Measurements from ENCODE around the gene CCDC93. TPM values are rescaled to one million over a fixed set of nuclear protein-coding genes. Genes with fewer than 3 reads are reported as not detected.

Gene CCDC93, protein sequence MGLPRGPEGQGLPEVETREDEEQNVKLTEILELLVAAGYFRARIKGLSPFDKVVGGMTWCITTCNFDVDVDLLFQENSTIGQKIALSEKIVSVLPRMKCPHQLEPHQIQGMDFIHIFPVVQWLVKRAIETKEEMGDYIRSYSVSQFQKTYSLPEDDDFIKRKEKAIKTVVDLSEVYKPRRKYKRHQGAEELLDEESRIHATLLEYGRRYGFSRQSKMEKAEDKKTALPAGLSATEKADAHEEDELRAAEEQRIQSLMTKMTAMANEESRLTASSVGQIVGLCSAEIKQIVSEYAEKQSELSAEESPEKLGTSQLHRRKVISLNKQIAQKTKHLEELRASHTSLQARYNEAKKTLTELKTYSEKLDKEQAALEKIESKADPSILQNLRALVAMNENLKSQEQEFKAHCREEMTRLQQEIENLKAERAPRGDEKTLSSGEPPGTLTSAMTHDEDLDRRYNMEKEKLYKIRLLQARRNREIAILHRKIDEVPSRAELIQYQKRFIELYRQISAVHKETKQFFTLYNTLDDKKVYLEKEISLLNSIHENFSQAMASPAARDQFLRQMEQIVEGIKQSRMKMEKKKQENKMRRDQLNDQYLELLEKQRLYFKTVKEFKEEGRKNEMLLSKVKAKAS
- total RNA-seq = 17.7 and 23.3 TPM in 2 replicates

DNA sequence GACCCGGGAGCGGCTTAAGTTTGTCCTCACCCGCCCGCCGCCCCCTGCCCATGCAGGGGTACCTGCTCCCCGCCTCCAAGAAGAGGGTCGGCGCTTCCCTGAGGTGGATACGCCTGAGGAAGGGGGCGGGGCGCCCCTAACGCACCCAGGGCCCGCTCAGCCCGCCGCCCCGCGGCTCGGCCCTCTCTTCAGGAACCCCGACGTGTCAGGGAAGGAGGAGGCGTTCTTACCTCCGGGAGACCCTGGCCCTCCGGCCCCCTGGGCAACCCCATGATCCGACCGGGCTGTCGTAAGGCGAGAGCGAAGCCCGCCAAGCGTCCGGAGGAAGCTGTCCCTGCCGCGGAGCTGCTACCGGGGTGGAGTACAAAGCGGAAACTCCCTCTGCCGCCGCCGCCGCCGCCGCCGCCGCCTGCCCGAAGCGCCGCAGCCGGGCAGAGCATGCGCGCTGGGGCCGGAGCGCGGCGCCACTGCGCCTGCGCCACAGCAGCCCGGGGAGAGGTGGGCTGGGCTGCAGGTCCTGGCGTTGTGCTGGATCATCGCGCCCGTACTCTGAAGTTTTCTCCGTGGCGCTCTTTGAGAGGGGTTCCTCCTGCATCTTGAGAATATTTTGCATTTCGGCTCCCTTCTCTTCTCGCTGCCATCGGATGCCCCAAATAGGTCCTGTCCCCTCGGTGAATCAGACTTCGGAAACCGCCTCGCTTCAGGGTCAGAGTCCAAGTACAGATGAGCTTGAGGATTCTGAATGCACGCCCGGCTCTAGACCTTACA is at the start of gene CCDC93:
Gene CCDC93, minus strand, starts transcription at position 347 of the 768 bp plus-strand sequence. Its CDS starts 75 bp downstream, at position 272.
- peak; percentile 60 to 86 for DNase-seq (ENCODE audit: low read depth in 2 of 2)

DNA sequence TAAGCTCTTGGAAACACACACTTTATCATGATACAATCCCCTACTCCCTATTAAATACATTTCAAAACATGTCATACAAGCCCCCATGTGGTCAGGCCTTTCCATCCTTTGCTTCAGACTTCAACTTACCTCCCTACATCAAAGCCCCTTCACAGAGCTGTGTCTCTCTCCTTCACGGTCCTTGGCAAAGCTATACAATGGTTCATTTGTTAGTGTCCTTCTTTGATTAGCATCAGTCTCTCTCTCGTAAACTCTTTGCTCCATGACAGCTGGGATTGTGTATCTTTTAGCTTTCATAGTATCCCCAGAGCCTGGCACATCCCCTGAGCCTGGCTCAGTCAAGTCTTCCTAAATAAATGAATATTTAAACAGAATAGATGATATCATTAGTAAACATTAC is 48.8 kb upstream of the CCDC93 start:
- DNase-seq (ENCODE audit: low read depth in 2 of 2) = no peak

DNA sequence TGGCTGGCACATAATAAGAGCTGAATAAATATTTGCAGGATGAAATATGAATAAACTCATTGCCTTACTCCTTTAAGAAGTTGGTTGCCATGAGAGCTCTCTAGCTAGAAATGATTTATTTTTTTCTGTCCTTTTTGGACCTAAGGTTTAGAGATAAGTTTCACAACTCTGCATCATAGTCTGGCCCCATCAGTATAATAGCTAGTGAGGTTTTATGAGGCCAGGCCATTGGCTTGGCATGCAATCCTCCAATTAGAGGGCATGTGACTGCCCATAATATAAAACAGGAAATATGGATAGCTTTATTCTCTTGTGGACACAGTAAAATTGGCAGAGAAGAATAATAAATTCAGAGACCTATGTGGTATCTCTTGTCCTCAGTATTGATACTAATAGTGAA is 48.2 kb upstream of the CCDC93 start:
- peak in 1 of 2 donors; percentile 10 for DNase-seq (ENCODE audit: low read depth in 2 of 2)

DNA sequence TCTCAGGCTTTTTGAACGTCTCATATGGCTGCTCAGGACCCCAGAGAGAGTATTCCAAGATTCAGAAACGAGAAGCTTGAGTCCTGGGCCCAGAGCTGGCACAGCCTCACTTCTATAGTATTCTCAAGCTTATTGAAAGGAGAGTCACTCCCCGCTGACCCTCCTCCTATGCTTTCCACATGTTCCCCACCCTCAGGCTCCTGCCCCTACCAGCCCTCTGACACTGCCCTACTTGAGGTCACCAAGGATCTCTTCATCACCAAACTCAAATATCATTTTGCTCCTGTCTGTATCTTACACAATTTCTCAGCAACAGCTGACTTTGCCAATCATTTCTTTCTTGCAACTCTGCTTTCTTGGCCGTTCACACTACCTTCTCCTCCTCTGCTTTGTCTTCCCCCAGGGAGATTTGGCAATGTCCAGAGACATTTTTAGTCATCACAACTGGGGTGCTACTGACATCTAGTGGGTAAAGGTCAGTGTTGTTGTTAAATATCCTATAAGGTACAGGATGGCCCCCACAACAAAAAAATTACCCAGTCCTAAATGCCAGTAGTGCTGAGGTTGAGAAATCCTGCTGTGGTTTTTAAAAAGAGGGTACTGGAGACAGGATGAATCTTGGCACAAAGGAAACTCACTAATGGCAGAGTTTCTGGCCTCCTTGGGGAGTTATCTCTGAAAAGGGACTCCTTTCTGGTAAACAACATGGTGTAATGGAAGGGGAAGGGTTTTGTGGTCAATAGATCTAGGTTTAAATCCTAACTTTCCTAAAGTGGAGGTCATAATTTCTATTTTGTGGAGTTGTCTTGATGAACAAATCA is 47.5 kb upstream of the CCDC93 start:
- DNase-seq (ENCODE audit: low read depth in 2 of 2) = peak in 1 of 2 donors; percentile 7

DNA sequence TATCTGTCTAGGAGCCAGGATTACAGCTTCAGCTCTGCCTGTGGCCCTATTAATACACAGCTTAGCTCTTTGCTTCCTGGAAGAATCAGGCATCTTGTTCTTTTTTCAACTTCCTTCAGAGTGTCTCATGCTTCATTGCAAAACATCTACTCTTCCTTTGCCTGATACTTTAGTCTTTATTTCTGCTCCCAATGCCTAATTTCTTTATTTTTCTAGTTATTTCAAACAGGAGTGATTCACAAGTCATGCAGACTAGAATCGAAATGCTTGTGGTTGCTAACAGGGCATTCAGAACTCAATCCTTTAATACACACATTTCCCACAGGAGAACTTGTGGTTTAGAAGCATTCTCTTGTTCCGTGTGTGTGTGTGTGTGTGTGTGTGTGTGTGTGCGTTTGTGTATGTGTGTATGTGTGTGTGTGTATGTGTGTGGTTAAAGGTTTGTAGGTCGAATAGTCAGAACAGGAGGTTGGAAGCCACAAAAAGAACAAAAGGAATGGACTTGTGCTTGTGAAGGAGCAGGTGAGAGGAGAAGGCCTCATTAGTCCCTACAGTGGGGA is 46.1 kb upstream of the CCDC93 start:
- DNase-seq (ENCODE audit: low read depth in 2 of 2) = no peak

DNA sequence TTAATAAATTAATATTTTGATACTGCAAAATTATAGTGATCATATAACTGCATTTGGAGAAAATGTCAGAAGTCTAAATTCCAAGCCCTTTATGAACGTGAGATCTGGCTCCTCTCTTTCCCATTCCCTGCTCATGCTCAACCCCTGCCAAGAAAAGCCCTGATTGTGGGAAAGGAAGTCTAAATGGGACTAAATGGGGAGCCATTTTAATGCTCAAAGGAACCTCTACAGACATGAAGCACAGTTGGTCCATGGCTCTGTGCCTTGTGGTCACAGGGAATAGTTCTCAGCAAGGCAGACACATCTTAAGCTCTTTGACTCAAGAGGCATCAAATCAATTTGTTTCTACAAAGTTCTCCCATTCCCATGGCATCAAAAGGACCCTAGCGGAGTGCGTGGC is 45.1 kb upstream of the CCDC93 start:
- DNase-seq (ENCODE audit: low read depth in 2 of 2) = no peak

DNA sequence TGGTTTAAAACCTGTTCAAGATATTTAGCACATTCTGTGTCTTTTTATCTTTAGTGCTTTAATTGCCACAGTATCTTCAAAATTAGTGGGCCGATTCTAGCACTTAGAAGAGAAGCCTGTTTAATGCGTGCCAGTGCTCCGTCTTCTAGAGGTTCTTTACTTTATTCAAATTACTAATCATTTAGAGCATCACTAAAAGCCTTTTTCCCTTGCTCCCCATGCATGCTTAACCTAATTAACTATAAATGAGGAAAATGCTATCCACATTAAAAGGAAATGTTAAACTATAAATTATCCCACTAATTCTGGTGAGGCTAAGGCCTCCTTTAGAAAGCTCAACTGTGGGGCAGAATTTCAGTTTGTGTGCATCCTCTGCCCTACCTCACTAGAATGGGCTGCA is 42.9 kb upstream of the CCDC93 start:
- DNase-seq (ENCODE audit: low read depth in 2 of 2) = no peak

DNA sequence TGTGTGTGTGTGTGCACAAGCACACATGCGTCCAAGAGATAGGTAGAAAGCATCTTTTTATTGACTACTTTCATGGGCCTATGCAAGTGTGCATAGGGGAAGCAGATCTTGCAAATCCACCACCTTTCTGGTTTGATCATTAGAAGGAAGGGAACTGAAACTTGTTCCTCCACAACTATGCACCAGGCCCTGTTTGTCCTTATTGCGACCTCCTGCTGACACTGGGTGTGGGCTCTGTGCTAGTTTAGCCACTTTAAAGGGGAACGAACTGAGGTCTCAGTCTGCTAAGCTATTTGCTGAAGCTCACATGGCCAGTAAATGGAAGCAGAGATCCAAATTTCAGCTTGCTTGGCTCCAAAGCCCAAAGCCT is 42.3 kb upstream of the CCDC93 start:
- DNase-seq (ENCODE audit: low read depth in 2 of 2) = no peak

DNA sequence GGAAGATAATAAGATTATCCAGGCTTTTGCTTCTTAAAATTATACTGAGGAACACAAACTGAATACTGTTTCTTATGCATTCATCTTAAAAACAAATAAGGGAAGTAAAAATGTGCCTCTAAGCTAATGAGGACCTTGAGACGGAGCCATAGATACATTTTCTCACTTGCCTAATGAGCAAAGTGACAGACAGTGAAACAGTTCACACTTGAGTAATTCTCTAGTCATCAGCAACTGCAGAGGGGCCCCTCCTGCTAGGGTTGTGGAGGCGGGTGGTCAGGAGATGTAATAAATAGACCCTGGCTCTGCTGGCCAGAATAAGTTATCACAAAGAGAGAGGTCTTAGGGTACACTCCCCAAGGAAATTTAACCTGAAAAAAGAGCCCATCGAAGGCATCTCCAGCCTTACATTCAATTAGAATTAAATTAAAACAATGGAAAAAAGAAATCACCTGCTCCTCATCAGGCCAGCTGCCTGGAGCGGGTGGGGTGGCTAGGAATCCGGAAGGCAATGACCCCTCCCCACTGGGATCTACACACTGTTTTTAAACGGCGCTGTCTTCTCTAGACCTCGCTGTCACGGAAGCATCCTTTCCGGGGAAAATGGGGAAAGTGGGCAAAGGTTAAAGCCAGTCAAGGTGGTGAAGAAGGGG is 41.8 kb upstream of the CCDC93 start:
- DNase-seq (ENCODE audit: low read depth in 2 of 2) = no peak

DNA sequence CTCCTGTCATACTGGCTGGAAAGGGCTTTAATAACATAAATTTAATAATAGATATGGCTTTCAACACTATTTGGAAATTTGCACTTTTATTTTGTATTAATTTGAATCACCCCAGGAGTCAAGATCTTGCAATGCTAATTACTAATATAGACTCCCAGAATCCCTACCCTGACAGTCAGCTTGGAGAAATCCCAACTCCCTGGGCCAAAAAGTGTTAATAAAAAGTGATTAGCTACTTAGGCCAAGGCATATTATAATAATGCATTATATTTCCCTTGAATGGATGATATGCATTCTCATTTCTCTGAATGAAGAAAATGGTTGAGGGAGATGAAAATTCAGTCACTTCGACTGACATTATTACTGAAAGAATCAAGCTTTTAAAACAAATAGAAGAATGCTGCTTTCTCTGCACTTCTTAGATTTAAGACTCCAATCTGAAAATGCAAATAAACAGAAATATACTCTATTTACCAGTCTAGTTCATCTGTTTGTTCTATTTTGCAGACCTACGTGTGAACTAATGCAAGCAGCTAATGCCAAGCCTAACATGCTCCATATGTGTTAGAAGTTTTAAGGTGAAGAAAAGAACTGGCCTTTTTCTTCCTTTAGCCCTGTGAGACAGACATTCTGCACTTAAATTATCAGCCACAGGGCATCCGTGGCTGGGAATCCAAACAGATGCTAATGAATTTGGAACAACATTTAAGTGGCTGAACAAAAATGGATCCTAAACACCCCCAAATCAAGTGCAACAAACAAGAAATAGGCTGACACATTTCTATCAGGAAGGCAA is 40.5 kb upstream of the CCDC93 start:
- DNase-seq (ENCODE audit: low read depth in 2 of 2) = no peak

DNA sequence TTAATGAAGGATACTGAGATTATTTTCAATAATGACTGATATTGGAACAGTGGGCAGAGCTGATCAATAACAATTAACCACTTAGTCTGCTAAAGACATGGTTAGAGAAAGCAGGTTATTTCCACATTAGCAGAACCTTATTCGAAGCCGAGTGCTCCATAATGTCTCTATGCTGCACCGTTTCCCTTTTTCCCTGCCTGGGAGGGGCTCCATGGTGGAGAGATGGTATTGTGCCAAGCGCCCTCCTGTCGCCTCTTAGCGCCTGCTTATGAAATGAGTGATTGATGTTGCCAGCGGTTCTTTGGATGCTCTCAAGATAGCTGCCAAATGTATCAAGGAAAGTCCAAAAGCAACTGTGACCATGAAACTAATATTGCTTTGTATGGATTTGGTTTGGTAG is 39.8 kb upstream of the CCDC93 start:
- no peak for DNase-seq (ENCODE audit: low read depth in 2 of 2)

DNA sequence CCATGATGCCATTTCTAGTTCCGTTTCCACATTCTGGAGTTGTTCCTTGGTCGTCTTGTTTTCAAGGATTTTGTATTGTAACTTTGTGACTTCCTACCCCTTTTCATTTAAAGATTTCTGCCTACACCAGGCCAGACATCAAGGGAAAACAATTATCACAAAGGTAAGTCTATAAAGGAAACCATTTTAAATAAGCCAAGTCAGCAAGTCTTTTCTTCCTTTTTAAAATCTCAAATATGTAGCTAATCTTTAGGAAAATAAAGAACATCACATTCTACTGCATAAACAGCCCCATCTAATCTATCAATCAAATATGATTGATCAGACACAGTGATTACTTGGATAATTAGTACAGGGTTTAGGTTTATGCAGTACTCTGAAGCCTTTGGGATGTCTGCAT is 38.6 kb upstream of the CCDC93 start:
- no peak for DNase-seq (ENCODE audit: low read depth in 2 of 2)

DNA sequence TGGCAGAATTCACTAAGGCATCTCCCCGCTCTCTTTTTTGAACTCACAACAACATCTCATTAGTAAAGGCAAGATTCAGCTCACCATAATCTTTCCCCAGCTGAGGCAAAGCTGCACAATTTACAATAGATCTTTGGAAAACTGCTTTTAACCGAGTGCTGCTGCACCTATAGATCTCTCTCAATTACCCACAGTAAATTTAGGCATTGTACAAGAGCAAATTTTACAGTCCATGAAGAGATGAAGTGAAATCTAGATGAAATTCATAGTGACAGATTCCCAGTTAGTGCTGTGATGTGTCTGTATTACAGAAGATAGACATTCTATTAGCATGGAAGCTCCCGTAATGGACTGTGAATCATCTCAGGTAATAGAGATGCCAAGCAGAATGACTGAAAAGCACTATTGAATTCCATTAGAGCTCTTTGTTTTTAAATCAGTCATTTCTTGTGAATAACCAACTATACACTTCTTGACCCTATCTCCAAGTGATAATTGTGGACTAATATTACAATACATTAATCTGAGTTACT is 38.0 kb upstream of the CCDC93 start:
- no peak for DNase-seq (ENCODE audit: low read depth in 2 of 2)

DNA sequence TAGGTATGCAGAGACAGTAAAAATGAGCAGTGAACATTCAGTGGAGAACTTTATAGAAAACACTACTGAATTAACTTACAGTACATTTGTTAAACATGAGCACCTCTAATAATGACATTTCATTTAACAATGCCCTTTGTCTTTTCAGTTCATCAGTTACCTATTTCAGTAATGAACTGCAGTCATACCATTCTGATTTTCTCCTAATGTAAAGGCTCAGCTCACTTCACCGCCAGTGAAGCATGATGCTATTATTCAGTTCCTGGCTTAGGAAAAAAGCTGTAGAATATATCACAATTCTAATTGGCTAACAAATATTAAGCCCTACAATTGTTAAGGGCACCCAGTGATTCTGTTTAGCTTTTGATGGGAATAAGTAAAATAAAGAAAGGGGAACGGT is 37.1 kb upstream of the CCDC93 start:
- DNase-seq (ENCODE audit: low read depth in 2 of 2) = no peak

DNA sequence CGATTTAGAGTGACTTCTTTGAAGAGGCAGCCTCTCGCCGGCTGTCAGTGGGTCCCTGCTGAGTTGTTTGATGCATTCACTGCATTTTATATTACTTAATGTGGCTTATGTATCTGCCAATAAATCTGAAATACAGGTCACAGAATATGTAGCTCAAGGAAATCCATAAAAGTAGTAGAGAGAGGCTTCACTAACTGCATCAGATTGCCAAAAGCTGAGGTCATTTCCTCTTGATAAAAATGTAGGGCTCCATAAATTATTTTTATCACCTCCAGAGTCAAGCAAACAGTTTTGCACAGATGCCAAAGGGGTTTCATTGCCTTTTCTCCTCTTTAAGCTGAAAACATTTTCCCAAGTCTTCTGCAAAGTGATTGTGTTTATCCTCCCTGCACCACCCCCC is 36.5 kb upstream of the CCDC93 start:
- peak in 1 of 2 donors; percentile 25 for DNase-seq (ENCODE audit: low read depth in 2 of 2)

DNA sequence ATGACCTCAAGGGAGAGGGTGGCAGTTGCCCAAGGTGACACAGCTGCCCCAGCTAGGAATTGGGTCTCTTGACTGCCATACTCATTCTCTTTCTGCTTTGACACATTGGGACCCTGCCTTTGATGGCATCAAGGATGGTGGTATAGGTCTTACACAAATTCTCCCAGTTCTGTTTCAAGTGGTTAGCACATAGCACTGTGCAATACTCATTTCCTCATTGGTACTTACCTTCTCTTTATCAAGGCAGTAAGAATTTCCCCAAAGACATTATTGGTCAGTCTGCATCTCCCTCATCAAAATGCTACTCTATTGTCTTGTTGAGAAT is 35.9 kb upstream of the CCDC93 start:
- DNase-seq (ENCODE audit: low read depth in 2 of 2) = no peak

DNA sequence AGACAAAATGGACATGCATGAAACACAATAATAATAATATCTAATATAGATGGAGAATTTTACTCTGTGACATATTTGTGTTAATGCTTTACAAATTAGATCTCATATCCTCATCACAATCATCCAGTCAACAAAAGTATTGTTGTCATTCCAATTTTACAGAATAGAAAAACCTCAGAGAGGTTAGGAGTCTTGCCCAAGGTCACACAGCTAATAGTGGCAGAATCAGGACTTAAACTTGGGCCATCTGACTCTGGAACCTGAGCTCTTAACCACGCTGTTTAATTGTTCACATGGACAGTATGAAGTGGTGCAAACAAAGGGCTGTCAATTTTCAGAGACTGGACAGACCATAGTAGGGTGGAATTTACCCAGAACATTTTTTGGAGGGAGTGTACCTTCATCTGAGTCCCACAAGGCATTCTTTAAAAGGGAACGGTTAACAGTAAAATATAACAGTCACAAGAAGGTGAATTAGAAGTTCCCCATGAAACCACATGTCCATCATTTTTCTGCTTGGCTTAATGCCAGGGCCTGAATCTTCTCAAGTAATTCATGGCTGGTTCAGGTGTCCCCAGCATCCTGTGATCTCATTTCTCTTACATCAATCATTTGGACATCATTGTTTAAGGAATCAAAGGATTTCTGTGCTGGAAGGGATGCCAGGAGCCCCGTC is 35.4 kb upstream of the CCDC93 start:
- peak in 1 of 2 donors; percentile 8 for DNase-seq (ENCODE audit: low read depth in 2 of 2)

DNA sequence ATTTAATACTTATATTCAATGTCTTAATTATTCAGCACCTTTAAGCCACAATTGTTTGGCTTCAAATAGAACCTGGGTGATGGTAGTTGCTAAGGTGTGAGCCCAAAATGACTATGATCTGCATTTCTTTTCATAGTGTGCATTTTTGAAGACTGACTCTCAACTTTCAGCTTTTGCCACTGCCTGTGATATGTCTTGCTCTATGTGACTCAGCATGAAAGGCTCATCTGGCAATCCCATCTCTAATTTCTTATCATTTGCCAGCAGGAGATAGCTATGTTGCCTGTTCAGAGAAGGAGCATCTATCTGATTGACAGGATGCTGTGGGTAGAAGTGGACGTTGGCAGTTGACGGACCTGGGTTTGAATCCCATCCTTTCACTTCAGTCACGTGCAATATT is 34.5 kb upstream of the CCDC93 start:
- DNase-seq (ENCODE audit: low read depth in 2 of 2) = no peak

DNA sequence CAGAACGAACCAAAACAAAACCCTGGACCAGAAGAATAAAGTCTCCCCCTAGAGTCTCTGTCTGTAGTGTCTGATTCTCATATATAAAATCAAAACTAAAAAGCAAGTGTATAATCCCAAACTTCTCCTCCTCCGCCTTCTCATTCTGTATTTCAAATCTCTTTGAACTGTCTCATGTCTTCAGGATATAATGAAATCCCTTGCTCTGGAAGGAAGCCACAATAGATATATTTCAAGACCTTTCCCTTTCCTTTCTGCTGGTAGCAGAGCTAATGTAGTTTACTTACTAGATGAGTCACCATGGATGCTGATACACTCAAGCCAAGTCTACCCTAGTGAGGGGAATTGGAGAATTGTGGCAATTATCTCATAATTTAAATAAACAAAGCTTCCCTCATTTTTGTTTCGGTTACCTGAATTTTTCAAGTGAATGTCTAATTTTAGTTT is 33.5 kb upstream of the CCDC93 start:
- peak in 1 of 2 donors; percentile 30 for DNase-seq (ENCODE audit: low read depth in 2 of 2)
